ENCODE data around the gene AGBL4.
A peak's percentile ranks its signal among the peaks of the same experiment; 100 is the strongest.

Gene AGBL4

DNA sequence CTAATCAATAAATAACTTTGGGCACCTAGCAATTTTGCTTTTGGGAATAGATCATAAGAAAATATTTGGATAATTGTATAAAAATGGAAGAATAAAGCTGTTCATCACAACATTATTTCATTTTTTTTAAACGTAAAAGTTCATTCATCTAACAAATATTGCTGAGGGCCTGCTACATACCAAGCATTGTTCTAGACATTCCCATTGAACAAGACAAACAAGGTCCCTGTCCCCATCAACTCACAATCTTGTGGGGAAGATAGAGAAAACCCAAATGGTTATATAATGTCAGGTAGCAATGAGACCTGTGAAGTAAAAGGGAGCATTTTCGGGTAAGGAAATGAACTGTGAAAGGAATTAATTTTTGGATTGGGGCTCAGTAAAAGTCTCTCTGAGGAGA lies 1193.0 kb downstream of the AGBL4 start:
- no peak for TF ChIP-seq TAF1 (IDR thresholded peaks at IDR 0.05; ENCODE audit: borderline replicate concordance, low read depth, low read length)
- TF ChIP-seq POLR2A (IDR thresholded peaks at IDR 0.05; ENCODE audit: low read depth, low read length): no peak
- TF ChIP-seq POLR2AphosphoS5 (IDR thresholded peaks at IDR 0.05; ENCODE audit: low read depth, low read length): no peak
- no peak for FAIRE-seq
- no peak for DNase-seq (ENCODE audit: insufficient read length)

DNA sequence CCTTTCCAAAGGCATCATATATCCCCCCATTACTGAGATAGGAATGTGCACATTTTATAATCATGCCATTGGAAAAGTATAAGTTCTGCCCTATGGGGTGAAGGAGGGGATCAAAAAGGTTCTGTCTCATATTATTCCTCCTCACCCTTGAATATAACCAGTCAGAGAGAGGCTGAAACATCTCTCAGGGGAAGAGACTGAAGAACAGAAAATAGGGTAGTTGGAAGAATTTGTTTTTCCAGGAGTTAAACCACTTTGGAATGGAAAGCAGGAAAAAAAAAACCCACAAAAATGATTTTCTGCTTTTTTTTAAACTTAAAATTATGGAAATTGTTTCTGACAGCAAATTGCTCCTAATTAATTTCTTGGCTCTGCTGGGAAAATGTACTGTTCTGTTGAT lies 1194.3 kb downstream of the AGBL4 start:
- no peak for FAIRE-seq
- DNase-seq (ENCODE audit: insufficient read length): no peak
- TF ChIP-seq POLR2A (IDR thresholded peaks at IDR 0.05; ENCODE audit: low read depth, low read length) (no peak), POLR2AphosphoS5 (IDR thresholded peaks at IDR 0.05; ENCODE audit: low read depth, low read length) (no peak), TAF1 (IDR thresholded peaks at IDR 0.05; ENCODE audit: borderline replicate concordance, low read depth, low read length) (no peak)

- FAIRE-seq: no peak
- DNase-seq (ENCODE audit: insufficient read length): no peak
- no peak for TF ChIP-seq POLR2A (IDR thresholded peaks at IDR 0.05; ENCODE audit: low read depth, low read length)
- TF ChIP-seq TAF1 (IDR thresholded peaks at IDR 0.05; ENCODE audit: borderline replicate concordance, low read depth, low read length): no peak
- no peak for TF ChIP-seq POLR2AphosphoS5 (IDR thresholded peaks at IDR 0.05; ENCODE audit: low read depth, low read length)
Observed at GRCh38 chr1:48823168-48823567, 1200.6 kb downstream of the AGBL4 start.

DNA sequence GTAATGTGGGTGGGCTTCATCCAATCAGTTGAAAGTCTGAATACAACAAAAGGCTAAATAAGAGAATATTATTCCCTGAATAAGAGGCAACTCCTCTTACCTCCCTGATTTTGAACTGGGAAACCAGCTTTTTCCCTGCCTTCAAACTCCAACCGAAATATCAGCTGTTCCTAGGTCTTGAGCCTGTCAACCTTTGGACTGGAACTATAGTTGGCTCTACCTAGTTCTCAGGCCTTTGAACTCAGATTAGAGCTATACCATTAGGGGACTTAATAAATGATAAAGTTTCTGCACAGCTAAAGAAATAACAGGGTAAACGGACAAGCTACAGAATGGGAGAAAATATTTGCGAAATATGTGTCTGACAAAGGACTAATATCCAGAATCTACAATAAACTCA lies 1203.3 kb downstream of the AGBL4 start:
- TF ChIP-seq POLR2AphosphoS5 (IDR thresholded peaks at IDR 0.05; ENCODE audit: low read depth, low read length) (no peak), TAF1 (IDR thresholded peaks at IDR 0.05; ENCODE audit: borderline replicate concordance, low read depth, low read length) (no peak), POLR2A (IDR thresholded peaks at IDR 0.05; ENCODE audit: low read depth, low read length) (no peak)
- FAIRE-seq (no peak), DNase-seq (ENCODE audit: insufficient read length) (no peak)

GRCh38 chr1:48817505-48818114 lies 1206.1 kb downstream of the AGBL4 start:
- DNase-seq (ENCODE audit: insufficient read length): no peak
- peak; percentile 89 for FAIRE-seq

GRCh38 chr1:48810740-48811139 lies 1213.0 kb downstream of the AGBL4 start:
- DNase-seq (ENCODE audit: insufficient read length) (no peak), FAIRE-seq (no peak)
- TF ChIP-seq POLR2A (IDR thresholded peaks at IDR 0.05; ENCODE audit: low read depth, low read length) (no peak), TAF1 (IDR thresholded peaks at IDR 0.05; ENCODE audit: borderline replicate concordance, low read depth, low read length) (no peak), POLR2AphosphoS5 (IDR thresholded peaks at IDR 0.05; ENCODE audit: low read depth, low read length) (no peak)

More at GRCh38 chr1:48817505-48818114, 1206.1 kb downstream of the AGBL4 start:
- TF ChIP-seq POLR2AphosphoS5 (IDR thresholded peaks at IDR 0.05; ENCODE audit: low read depth, low read length): no peak
- TF ChIP-seq POLR2A (IDR thresholded peaks at IDR 0.05; ENCODE audit: low read depth, low read length): no peak
- TF ChIP-seq TAF1 (IDR thresholded peaks at IDR 0.05; ENCODE audit: borderline replicate concordance, low read depth, low read length): no peak

DNA sequence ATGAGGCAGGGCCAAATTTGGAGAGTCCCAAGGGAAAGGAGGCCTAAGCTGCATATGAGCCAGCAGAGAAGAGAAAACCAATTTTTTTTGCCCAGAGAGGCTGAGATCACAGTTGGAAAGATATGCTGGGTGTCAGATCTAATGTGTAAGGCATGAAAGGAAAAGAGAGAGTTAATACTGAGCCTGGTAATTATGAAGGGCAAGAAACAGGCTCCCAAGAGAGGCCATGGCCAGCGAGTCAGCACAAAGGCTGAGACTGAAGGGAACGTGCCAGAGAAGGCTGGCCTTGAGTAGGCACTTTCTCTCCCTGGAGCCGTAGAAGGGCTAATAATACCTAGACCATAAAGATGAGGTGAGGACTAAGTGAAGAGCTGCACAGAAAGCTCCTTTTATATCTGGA lies 1215.3 kb downstream of the AGBL4 start:
- no peak for FAIRE-seq
- DNase-seq (ENCODE audit: insufficient read length): no peak
- no peak for TF ChIP-seq TAF1 (IDR thresholded peaks at IDR 0.05; ENCODE audit: borderline replicate concordance, low read depth, low read length)
- TF ChIP-seq POLR2AphosphoS5 (IDR thresholded peaks at IDR 0.05; ENCODE audit: low read depth, low read length): no peak

DNA sequence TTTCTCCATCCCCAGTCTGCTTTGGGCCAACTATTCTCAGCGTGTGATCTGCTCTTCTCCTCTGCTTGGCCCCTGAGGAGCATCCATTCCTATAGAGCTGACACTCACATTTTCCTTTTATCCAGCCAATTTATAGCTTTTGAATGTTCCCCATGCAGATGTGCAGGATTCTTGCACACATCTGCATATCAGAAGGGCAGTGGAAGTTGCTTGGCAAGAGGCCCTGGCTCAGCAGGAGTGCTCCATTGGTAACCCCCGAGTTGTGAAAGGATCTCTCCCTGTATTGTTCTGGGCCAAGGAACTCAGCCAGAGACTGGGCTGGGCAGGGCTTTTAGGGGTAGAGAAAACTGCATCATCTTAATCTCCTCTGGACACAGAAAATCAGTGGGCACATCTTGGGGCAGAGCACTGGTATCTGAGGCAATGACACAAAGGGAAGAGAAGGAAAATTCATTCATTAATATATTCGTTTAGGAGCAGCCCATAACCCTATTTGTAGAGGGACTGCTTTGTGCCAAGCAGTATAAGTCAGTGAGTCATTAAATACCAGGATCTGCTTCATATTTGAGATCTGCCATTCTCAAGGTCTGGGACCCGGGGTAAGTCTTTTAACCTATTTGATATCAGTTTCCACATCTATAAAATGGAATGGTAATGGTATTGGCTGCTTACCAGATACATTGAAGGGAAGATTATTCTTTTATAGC lies 1216.0 kb downstream of the AGBL4 start:
- TF ChIP-seq POLR2A (IDR thresholded peaks at IDR 0.05; ENCODE audit: low read depth, low read length): no peak
- no peak for TF ChIP-seq TAF1 (IDR thresholded peaks at IDR 0.05; ENCODE audit: borderline replicate concordance, low read depth, low read length)
- TF ChIP-seq POLR2AphosphoS5 (IDR thresholded peaks at IDR 0.05; ENCODE audit: low read depth, low read length): no peak
- FAIRE-seq (no peak), DNase-seq (ENCODE audit: insufficient read length) (no peak)

DNA sequence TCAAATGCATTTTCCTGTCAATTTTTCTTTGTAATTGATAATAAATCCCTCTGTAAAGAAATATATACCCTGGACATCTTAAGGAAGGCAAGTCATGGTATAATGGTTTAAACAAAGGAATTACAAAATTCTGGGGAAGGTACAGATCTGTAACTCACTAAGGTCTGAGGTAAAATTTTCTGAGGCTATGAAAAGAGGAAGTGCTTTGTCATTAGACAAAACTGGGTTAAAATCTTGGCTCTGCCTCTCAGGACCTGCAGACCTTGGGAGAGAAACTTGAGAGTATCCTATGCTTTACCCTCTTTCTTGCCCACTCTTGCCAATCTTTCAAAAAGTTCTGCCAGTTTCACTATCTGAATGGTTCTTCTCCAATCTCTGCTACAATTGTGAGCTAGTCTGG lies 1220.3 kb downstream of the AGBL4 start:
- no peak for FAIRE-seq

GRCh38 chr1:48794816-48795215 lies 1228.9 kb downstream of the AGBL4 start:
- TF ChIP-seq TAF1 (IDR thresholded peaks at IDR 0.05; ENCODE audit: borderline replicate concordance, low read depth, low read length) (no peak), POLR2AphosphoS5 (IDR thresholded peaks at IDR 0.05; ENCODE audit: low read depth, low read length) (no peak)
- FAIRE-seq: no peak
- DNase-seq (ENCODE audit: insufficient read length): no peak

More for the DNA sequence above, 1220.3 kb downstream of the AGBL4 start:
- TF ChIP-seq POLR2A (IDR thresholded peaks at IDR 0.05; ENCODE audit: low read depth, low read length): no peak
- no peak for TF ChIP-seq TAF1 (IDR thresholded peaks at IDR 0.05; ENCODE audit: borderline replicate concordance, low read depth, low read length)
- TF ChIP-seq POLR2AphosphoS5 (IDR thresholded peaks at IDR 0.05; ENCODE audit: low read depth, low read length): no peak
- DNase-seq (ENCODE audit: insufficient read length): no peak

- peak; percentile 79 for FAIRE-seq
- DNase-seq (ENCODE audit: insufficient read length): no peak
- no peak for TF ChIP-seq POLR2AphosphoS5 (IDR thresholded peaks at IDR 0.05; ENCODE audit: low read depth, low read length)
- no peak for TF ChIP-seq TAF1 (IDR thresholded peaks at IDR 0.05; ENCODE audit: borderline replicate concordance, low read depth, low read length)
- no peak for TF ChIP-seq POLR2A (IDR thresholded peaks at IDR 0.05; ENCODE audit: low read depth, low read length)
Observed at GRCh38 chr1:48793863-48794262, 1229.9 kb downstream of the AGBL4 start.

- DNase-seq (ENCODE audit: insufficient read length) (no peak), FAIRE-seq (no peak)
- no peak for TF ChIP-seq POLR2AphosphoS5 (IDR thresholded peaks at IDR 0.05; ENCODE audit: low read depth, low read length)
- no peak for TF ChIP-seq POLR2A (IDR thresholded peaks at IDR 0.05; ENCODE audit: low read depth, low read length)
- TF ChIP-seq TAF1 (IDR thresholded peaks at IDR 0.05; ENCODE audit: borderline replicate concordance, low read depth, low read length): no peak
Observed at GRCh38 chr1:48792961-48793360, 1230.8 kb downstream of the AGBL4 start.

Measured in GM12892 (cell line).